Astrocyte of the spinal cord (primary cell): Measurements from ENCODE around the gene SENP6.
A peak's percentile ranks its signal among the peaks of the same experiment; 100 is the strongest.

ENCODE experiments used
- DNase-seq: peaks from one replicate; pipeline ENCODE4 v3.0.0; 2011; ENCODE audit warnings: low read depth, low spot score
- H3K4me3 ChIP-seq: 2 replicates; pipeline ENCODE4 v1.5.1; 2011; ENCODE audit warnings: low read depth, mild to moderate bottlenecking, low read length, moderate library complexity
- CTCF ChIP-seq: IDR thresholded peaks from 2 replicates; pipeline ENCODE4 v1.5.1; 2012; ENCODE audit warnings: low read depth, mild to moderate bottlenecking, low read length, inconsistent platforms
- in situ Hi-C: cut with HindIII; loops from 2 replicates; pipeline ENCODE4 v1.10.0; 2017; ENCODE audit warnings: low sequenced_read_pairs

Gene SENP6

GRCh38 chr6:75600768-75601167, 912 bp upstream of the SENP6 start:
- DNase-seq = peak; percentile 12
- in situ Hi-C loops = no loop called here
- no peak for TF ChIP-seq CTCF
- no peak overlapping the region for H3K4me3 ChIP-seq

GRCh38 chr6:75602246-75603105, 796 bp downstream of the SENP6 start:
- H3K4me3 ChIP-seq = peak overlapping the region; percentile 91
- no peak for TF ChIP-seq CTCF
- peak; percentile 24 for DNase-seq
- in situ Hi-C loops = no loop called here

DNA sequence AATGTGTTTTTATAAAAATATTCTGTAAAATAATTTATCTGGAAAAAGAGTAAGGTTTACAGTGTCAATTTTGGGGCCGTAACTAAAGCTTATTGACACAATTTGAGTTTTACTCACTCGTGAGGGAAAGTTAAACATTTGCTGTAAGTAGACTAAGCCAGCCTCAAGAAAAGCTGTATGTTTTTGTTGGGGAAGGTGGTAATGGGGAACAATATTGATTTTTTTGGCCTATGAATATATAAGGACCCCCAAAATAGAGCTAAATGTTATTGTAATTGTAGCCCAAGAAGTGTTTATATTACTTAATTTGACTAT, 1.4 kb downstream of the SENP6 start:
- DNase-seq = peak; percentile 19
- in situ Hi-C loops = no loop called here
- no peak for TF ChIP-seq CTCF
- peak overlapping the region; percentile 91 for H3K4me3 ChIP-seq

- in situ Hi-C loops = no loop called here
- no peak for TF ChIP-seq CTCF
- H3K4me3 ChIP-seq = peak overlapping the region; percentile 91
- no peak for DNase-seq
These were observed 2.6 kb downstream of the SENP6 start for GRCh38 chr6:75604294-75604693.

GRCh38 chr6:75605635-75606034, 4.0 kb downstream of the SENP6 start:
- no peak overlapping the region for H3K4me3 ChIP-seq
- DNase-seq = no peak
- in situ Hi-C loops = no loop called here
- no peak for TF ChIP-seq CTCF

GRCh38 chr6:75608304-75608703, 6.6 kb downstream of the SENP6 start:
- H3K4me3 ChIP-seq = no peak overlapping the region
- DNase-seq = no peak
- no peak for TF ChIP-seq CTCF
- in situ Hi-C loops = no loop called here
